Keratinocyte (primary cell): Measurements from ENCODE around the gene EPHB2. TPM values are rescaled to one million over a fixed set of nuclear protein-coding genes. Genes with fewer than 3 reads are reported as not detected.

Experiments
- DNase-seq: peaks from one replicate; pipeline ENCODE4 v3.0.0-alpha.2; 2011; ENCODE audit warnings: low read depth, missing footprints, low spot score
- FAIRE-seq: peaks from 2 replicates; lab custom pipeline; 2011; peaks lifted over from hg19 to GRCh38; lab: Jason Lieb, UNC
- H2AFZ ChIP-seq: 2 replicates; pipeline ENCODE4 v1.6.0; 2012; ENCODE audit warnings: low read length, control low read depth, inconsistent platforms; ENCODE audit not compliant: control insufficient read depth
- H3K27ac ChIP-seq: 2 replicates; pipeline ENCODE4 v1.5.1; 2011; ENCODE audit warnings: low read length; ENCODE audit not compliant: control insufficient read depth, insufficient read depth
- H3K27me3 ChIP-seq: 3 replicates; pipeline ENCODE4 v1.6.0; 2011; ENCODE audit warnings: low read length; ENCODE audit not compliant: control insufficient read depth, insufficient read depth; ENCODE audit errors: extremely low read depth
- H3K36me3 ChIP-seq, 2 experiments: 2 replicates in 1 of 2; 3 replicates in 1 of 2; pipeline ENCODE4 v1.5.1; 2011; ENCODE audit warnings: low read length in 2 of 2, mild to moderate bottlenecking in 1 of 2; ENCODE audit not compliant: control insufficient read depth in 2 of 2, insufficient read depth in 2 of 2; ENCODE audit errors: extremely low read depth in 1 of 2
- H3K4me1 ChIP-seq: 3 replicates; pipeline ENCODE4 v1.5.1; 2011; ENCODE audit warnings: low read length; ENCODE audit not compliant: control insufficient read depth, insufficient read depth; ENCODE audit errors: extremely low read depth
- H3K4me2 ChIP-seq: 3 replicates; pipeline ENCODE4 v1.6.0; 2011; ENCODE audit warnings: low read depth, low read length; ENCODE audit not compliant: control insufficient read depth, insufficient read depth; ENCODE audit errors: extremely low read depth
- H3K4me3 ChIP-seq, 3 experiments: fragments of 200-600 bp in 1 of 3; sonication (generic) in 1 of 3; 2 replicates in 2 of 3; 3 replicates in 1 of 3; pipeline ENCODE4 v1.5.1; 2011 to 2016; ENCODE audit warnings: low read length in 3 of 3, mild to moderate bottlenecking in 3 of 3, control low read depth in 2 of 3, inconsistent platforms in 1 of 3, low read depth in 1 of 3, mixed read lengths in 1 of 3, mixed run types in 1 of 3, moderate library complexity in 1 of 3; ENCODE audit not compliant: control insufficient read depth in 2 of 3, insufficient read depth in 2 of 3; ENCODE audit errors: extremely low read depth in 1 of 3
- H3K79me2 ChIP-seq: 2 replicates; pipeline ENCODE4 v1.6.0; 2012; ENCODE audit warnings: low read length; ENCODE audit not compliant: control insufficient read depth, insufficient read depth
- H3K9ac ChIP-seq: 3 replicates; pipeline ENCODE4 v1.6.0; 2011; ENCODE audit warnings: low read length; ENCODE audit not compliant: control insufficient read depth, insufficient read depth; ENCODE audit errors: extremely low read depth
- H3K9me1 ChIP-seq: 3 replicates; pipeline ENCODE4 v1.6.0; 2011; ENCODE audit warnings: low read length; ENCODE audit not compliant: control insufficient read depth, insufficient read depth; ENCODE audit errors: extremely low read depth
- H3K9me3 ChIP-seq: 2 replicates; pipeline ENCODE4 v1.5.1; 2012; ENCODE audit warnings: low read depth, low read length; ENCODE audit not compliant: control insufficient read depth
- H4K20me1 ChIP-seq: 3 replicates; pipeline ENCODE4 v1.6.0; 2011; ENCODE audit warnings: low read length; ENCODE audit not compliant: control insufficient read depth, insufficient read depth; ENCODE audit errors: extremely low read depth
- EZH2 ChIP-seq: IDR thresholded peaks from one replicate; pipeline ENCODE4 v1.6.1; 2012; ENCODE audit warnings: inconsistent platforms, mild to moderate bottlenecking, low read length, moderate library complexity
- dilution Hi-C: fragments of 300-500 bp; cut with MboI; formaldehyde crosslinking; loops from one replicate; pipeline ENCODE4 v1.7.0; 2020; ENCODE audit warnings: low sequenced_read_pairs; ENCODE audit not compliant: extremely low pct_ligation_motif_present
- polyA plus RNA-seq, 5 experiments: library from polyadenylated mRNA; depleted of rRNA in 3 of 5; stranded (reverse) in 3 of 5; stranded (forward) in 1 of 5; unstranded in 1 of 5; fragments of >200 nt; gene quantifications; 1 replicate in 1 of 5; 2 replicates in 3 of 5; 3 replicates in 1 of 5; pipeline versions ENCODE4 v1.2.1 to v1.2.3, GENCODE V29; 2011 to 2012; ENCODE audit warnings: missing spikeins in 2 of 5, low read depth in 1 of 5, low replicate concordance in 1 of 5
- TF ChIP-seq, protein P1 (sequence below), 3 experiments: IDR thresholded peaks in 1 of 3; conservative IDR thresholded peaks in 1 of 3; optimal IDR thresholded peaks in 1 of 3; 2 replicates in 2 of 3; 3 replicates in 1 of 3; pipeline versions ENCODE3 to v1.5.1; 2011; ENCODE audit warnings: low read length in 3 of 3, mild to moderate bottlenecking in 3 of 3, moderate library complexity in 2 of 3, control low read depth in 1 of 3, inconsistent platforms in 1 of 3; ENCODE audit not compliant: insufficient read depth in 2 of 3; ENCODE audit errors: extremely low read depth in 1 of 3

The EPHB2 gene
- polyA plus RNA-seq, 1 donor (not counting 4 experiments of a cell fraction or from before 2014, with no cell fraction given): 0.10 TPM

DNA sequence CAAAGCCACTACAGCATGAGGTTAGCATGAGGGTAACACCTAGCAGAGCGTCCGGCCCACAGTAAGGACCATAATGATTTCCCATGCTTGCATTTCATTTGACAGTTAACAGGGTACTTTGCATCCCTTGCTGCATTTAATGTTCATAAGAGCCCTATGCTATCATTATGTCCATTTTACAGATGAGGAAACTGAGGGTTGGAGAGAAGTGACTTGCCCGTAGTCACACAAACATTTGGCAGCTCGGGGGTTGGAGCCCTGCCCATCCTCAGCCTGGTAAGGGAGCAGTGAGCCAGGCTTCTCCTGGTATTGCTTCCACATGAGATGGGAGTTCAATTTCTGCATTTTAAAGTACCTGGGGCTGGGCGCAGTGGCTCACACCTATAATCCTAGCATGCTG is 16.5 kb upstream of the EPHB2 start:
- FAIRE-seq (no peak), DNase-seq (no peak)
- H3K9ac ChIP-seq: no peak overlapping the region
- no peaks in the 10 kb centered on the region for H3K79me2 ChIP-seq
- H3K36me3 ChIP-seq: no peaks in the 10 kb centered on the region
- TF ChIP-seq EZH2: no peak
- TF ChIP-seq, protein P1, sequence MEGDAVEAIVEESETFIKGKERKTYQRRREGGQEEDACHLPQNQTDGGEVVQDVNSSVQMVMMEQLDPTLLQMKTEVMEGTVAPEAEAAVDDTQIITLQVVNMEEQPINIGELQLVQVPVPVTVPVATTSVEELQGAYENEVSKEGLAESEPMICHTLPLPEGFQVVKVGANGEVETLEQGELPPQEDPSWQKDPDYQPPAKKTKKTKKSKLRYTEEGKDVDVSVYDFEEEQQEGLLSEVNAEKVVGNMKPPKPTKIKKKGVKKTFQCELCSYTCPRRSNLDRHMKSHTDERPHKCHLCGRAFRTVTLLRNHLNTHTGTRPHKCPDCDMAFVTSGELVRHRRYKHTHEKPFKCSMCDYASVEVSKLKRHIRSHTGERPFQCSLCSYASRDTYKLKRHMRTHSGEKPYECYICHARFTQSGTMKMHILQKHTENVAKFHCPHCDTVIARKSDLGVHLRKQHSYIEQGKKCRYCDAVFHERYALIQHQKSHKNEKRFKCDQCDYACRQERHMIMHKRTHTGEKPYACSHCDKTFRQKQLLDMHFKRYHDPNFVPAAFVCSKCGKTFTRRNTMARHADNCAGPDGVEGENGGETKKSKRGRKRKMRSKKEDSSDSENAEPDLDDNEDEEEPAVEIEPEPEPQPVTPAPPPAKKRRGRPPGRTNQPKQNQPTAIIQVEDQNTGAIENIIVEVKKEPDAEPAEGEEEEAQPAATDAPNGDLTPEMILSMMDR (optimal IDR thresholded peaks at IDR 0.05 in 1 of 3, IDR thresholded peaks at IDR 0.05 in 1 of 3, conservative IDR thresholded peaks at IDR 0.05 in 1 of 3; ENCODE audit: extremely low read depth in 1 of 3, insufficient read depth in 2 of 3, low read length in 3 of 3): no peak
- H4K20me1 ChIP-seq: no peaks in the 10 kb centered on the region
- no peak overlapping the region for H2AFZ ChIP-seq
- no peaks in the 10 kb centered on the region for H3K9me1 ChIP-seq
- dilution Hi-C loops: no loop called here
- H3K4me3 ChIP-seq: no peak overlapping the region
- H3K4me2 ChIP-seq: no peak overlapping the region
- no peak overlapping the region for H3K27ac ChIP-seq
- H3K27me3 ChIP-seq: no peaks in the 10 kb centered on the region
- H3K9me3 ChIP-seq: no peaks in the 10 kb centered on the region
- no peaks in the 10 kb centered on the region for H3K4me1 ChIP-seq

DNA sequence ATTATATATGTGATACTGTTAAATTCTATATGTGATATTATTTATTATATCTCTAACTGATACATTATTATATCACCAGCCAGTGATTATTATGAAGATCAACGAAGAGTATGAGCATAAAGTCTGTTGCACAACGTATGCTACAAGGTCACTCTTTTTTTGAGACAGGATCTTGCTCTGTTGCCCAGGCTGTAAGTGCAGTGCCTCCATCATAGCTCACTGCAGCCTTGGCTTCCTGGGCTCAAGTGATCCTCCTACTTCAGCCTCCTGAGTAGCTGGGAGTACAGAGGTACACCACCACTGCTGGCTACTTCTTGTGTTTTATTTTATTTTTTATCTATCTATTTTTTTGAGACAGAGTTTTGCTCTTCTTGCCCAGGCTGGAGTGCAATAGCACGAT is 14.0 kb upstream of the EPHB2 start:
- Histone ChIP-seq H3K27ac (no peak overlapping the region), H3K4me2 (no peak overlapping the region), H3K79me2 (no peaks in the 10 kb centered on the region), H4K20me1 (no peaks in the 10 kb centered on the region), H3K9ac (no peak overlapping the region), H3K9me1 (no peaks in the 10 kb centered on the region), H3K36me3 (no peaks in the 10 kb centered on the region), H2AFZ (no peak overlapping the region), H3K9me3 (no peaks in the 10 kb centered on the region), H3K27me3 (no peaks in the 10 kb centered on the region), H3K4me1 (no peaks in the 10 kb centered on the region), H3K4me3 (no peak overlapping the region)
- no peak for FAIRE-seq
- no peak for TF ChIP-seq EZH2
- TF ChIP-seq, protein P1 (optimal IDR thresholded peaks at IDR 0.05 in 1 of 3, IDR thresholded peaks at IDR 0.05 in 1 of 3, conservative IDR thresholded peaks at IDR 0.05 in 1 of 3; ENCODE audit: extremely low read depth in 1 of 3, insufficient read depth in 2 of 3, low read length in 3 of 3): no peak
- dilution Hi-C loops: no loop called here
- DNase-seq: no peak
